Body of pancreas (tissue), 4 donors: ENCODE data around the gene FLAD1. TPM values are rescaled to one million over a fixed set of nuclear protein-coding genes. Genes with fewer than 3 reads are reported as not detected.

ENCODE experiments used
- ATAC-seq: fragments of 150-250 bp; one replicate; pipeline ENCODE4 v1.9.1; 2016
- DNase-seq, 4 donors: peaks; one replicate each; pipeline ENCODE4 v3.0.0-alpha.2; 2019
- H3K27ac ChIP-seq, 4 donors: fragments of 200-600 bp; sonication (generic); 1 replicate in 3 of 4; 2 replicates in 1 of 4; pipeline versions ENCODE4 v1.5.1 to v1.6.1; 2016 to 2019; ENCODE audit warnings: mild to moderate bottlenecking in 1 of 4, mixed read lengths in 1 of 4, moderate library complexity in 1 of 4
- H3K27me3 ChIP-seq, 2 donors: fragments of 200-600 bp; sonication (generic); one replicate each; pipeline ENCODE4 v1.6.0; 2016; ENCODE audit warnings: mild to moderate bottlenecking in 1 of 2
- H3K36me3 ChIP-seq, 2 donors: fragments of 200-600 bp; sonication (generic); replicated peaks in 1 of 2; 2 replicates each; pipeline ENCODE4 v1.5.1; 2016; ENCODE audit warnings: low read depth in 2 of 2; ENCODE audit not compliant: insufficient read depth in 1 of 2
- H3K4me1 ChIP-seq: fragments of 200-600 bp; sonication (generic); one replicate; pipeline ENCODE4 v1.6.0; 2016
- H3K4me3 ChIP-seq, 2 donors: fragments of 200-600 bp; sonication (generic); 1 replicate in 1 of 2; 2 replicates in 1 of 2; pipeline ENCODE4 v1.5.1; 2016 to 2019
- H3K9me3 ChIP-seq, 3 donors: fragments of 200-600 bp; sonication (generic); 1 replicate in 2 of 3; 2 replicates in 1 of 3; pipeline ENCODE4 v1.5.1; 2016
- CTCF ChIP-seq, 7 experiments: fragments of 450-650 bp in 4 of 7; fragments of 200-600 bp in 3 of 7; sonication (generic) in 3 of 7; IDR thresholded peaks; one replicate each; pipeline ENCODE4 v1.5.1; 2016 to 2019; ENCODE audit warnings: antibody characterized with exemption in 7 of 7
- POLR2A ChIP-seq, 3 donors: fragments of 450-650 bp; IDR thresholded peaks; one replicate each; pipeline ENCODE4 v1.6.1; 2016; ENCODE audit warnings: antibody characterized with exemption in 3 of 3, mild to moderate bottlenecking in 2 of 3
- WGBS, 2 donors: methylation state at CpG; one replicate each; pipeline ENCODE4 v1.1.5; 2017; 5-methylcytosine and 5-hydroxymethylcytosine counted together
- intact Hi-C: fragments of 100-400 bp; cut with DNase I; formaldehyde crosslinking; loops from one replicate; pipeline ENCODE4 v1.15.1; 2023
- total RNA-seq, 2 donors: library from RNA; depleted of rRNA; stranded (reverse); fragments of >200 nt; gene quantifications; one replicate each; pipeline ENCODE4 v1.1.0, GENCODE V29; 2016

The FLAD1 gene
- total RNA-seq, 2 donors from 2014 or later, result 10.1 to 51.4 TPM

GRCh38 chr1:154952664-154953063 is 30.5 kb upstream of the FLAD1 start:
- intact Hi-C loops, result no loop called here
- peaks cover 0 to 3% of the 10 kb centered on the region in 2 donors for H3K36me3 ChIP-seq
- H3K27ac ChIP-seq, result no peak overlapping the region
- TF ChIP-seq POLR2A (IDR thresholded peaks at IDR 0.05) (no peak), CTCF (IDR thresholded peaks at IDR 0.05) (no peak)
- ATAC-seq (no peak), DNase-seq (no peak)
- no peak overlapping the region for H3K4me3 ChIP-seq
- H3K4me1 ChIP-seq, result peaks cover 44% of the 10 kb centered on the region
- WGBS, 2 donors, result 61 to 71% methylated on average over 6 of the region's 6 CpGs
- H3K9me3 ChIP-seq, result no peaks in the 10 kb centered on the region
- H3K27me3 ChIP-seq, result no peaks in the 10 kb centered on the region

- ATAC-seq (no peak), DNase-seq (no peak)
- WGBS, 2 donors, result 49% methylated on average over 2 of the region's 2 CpGs; no CpG with 5 or more reads in 1 of the 2 donors
- Histone ChIP-seq H3K27ac (no peak overlapping the region), H3K4me1 (peaks cover 44% of the 10 kb centered on the region), H3K4me3 (no peak overlapping the region), H3K27me3 (no peaks in the 10 kb centered on the region), H3K9me3 (no peaks in the 10 kb centered on the region), H3K36me3 (peaks cover 0 to under 1% of the 10 kb centered on the region in 2 donors)
- TF ChIP-seq CTCF (IDR thresholded peaks at IDR 0.05) (no peak), POLR2A (IDR thresholded peaks at IDR 0.05) (no peak)
- intact Hi-C loops, result no loop called here
Observed at GRCh38 chr1:154953611-154954038, 29.5 kb upstream of the FLAD1 start.

DNA sequence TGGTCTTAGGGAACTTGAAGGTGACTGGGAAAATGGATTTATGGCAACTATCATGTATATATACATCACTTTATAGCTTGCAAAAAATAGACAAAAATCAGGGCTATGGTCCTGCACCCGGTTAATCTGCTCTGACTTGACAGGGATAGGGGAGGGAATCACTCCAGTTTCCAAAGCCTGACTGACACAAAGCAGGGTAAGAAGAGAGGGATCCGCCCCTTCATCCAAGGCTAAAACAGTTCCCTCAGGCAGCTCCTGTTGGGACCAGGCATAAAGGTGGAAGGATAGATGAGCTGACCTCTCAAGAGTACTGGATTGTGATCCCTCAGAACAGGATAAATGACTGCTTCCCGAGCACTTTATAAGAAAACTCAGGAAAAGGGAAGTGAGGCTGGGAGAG is 28.6 kb upstream of the FLAD1 start:
- ATAC-seq (no peak), DNase-seq (no peak)
- 59 to 73% methylated on average over 3 of the region's 3 CpGs for WGBS, 2 donors
- Histone ChIP-seq H3K36me3 (peaks cover 0 to 4% of the 10 kb centered on the region in 2 donors), H3K27ac (peak overlapping the region in 1 of 4 donors; percentile 16), H3K4me3 (no peak overlapping the region), H3K27me3 (no peaks in the 10 kb centered on the region), H3K4me1 (peaks cover 44% of the 10 kb centered on the region), H3K9me3 (no peaks in the 10 kb centered on the region)
- TF ChIP-seq CTCF (IDR thresholded peaks at IDR 0.05) (no peak), POLR2A (IDR thresholded peaks at IDR 0.05) (no peak)
- intact Hi-C loops, result no loop called here

DNA sequence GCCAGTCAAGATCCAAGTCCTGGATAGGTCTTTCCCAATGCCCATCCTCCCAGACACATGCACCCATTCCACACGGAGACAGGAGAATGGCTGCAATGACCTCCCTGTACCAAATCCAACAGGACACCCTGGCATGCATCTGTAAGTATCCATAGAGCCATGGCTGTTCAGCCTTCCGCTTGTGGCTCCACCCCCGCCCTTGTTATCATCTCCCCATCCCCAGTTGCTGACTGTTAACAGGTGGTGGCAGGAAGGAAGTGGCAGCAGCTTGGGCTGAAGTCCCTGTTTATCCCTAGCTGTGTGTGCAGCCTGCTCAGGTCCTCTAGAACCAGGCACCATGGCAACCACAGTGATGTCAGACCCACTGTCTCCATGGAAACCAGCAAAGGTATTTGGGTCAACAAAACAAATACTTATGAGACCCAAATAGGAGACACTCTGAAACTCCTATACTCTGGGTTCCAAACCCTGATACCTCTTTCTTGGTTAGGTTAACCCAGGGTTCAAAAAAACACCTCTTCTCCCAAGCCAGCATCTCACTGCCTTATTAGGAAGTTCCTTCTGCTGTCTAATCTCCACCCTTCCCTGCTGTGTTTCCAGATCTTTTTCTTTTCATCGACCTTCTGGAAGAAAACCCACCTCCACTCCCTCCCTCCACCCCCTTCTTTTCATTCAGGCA is 28.0 kb upstream of the FLAD1 start:
- intact Hi-C loops, result no loop called here
- 11 to 12% methylated on average over 4 of the region's 4 CpGs for WGBS, 2 donors

More for the DNA sequence above, 28.0 kb upstream of the FLAD1 start:
- DNase-seq (peak; percentile 45 to 76 (median 60)), ATAC-seq (peak; percentile 38)
- H3K27me3 ChIP-seq, result no peaks in the 10 kb centered on the region
- peak overlapping the region in 3 of 4 donors; percentile 51 to 83 (median 79) for H3K27ac ChIP-seq
- peaks cover 44% of the 10 kb centered on the region for H3K4me1 ChIP-seq
- peaks cover 0 to 4% of the 10 kb centered on the region in 2 donors for H3K36me3 ChIP-seq
- H3K4me3 ChIP-seq, result no peak overlapping the region
- TF ChIP-seq POLR2A (IDR thresholded peaks at IDR 0.05) (no peak), CTCF (IDR thresholded peaks at IDR 0.05) (no peak)
- no peaks in the 10 kb centered on the region for H3K9me3 ChIP-seq
